Endothelial cell of umbilical vein (primary cell): ENCODE results near the gene CD300LF. TPM values are rescaled to one million over a fixed set of nuclear protein-coding genes. Genes with fewer than 3 reads are reported as not detected.

Source experiments
- BruUV-seq: library from RNA; stranded (reverse); fragments of 400-500 nt; replicated peaks from 2 replicates; lab custom pipeline; 2021; lab: Mats Ljungman, UMichigan
- CTCF ChIA-PET: fragments of 300-600, 350-600 bp; sonication (Branson Sonifier 250); formaldehyde crosslinking; loops from one replicate; lab custom pipeline; 2021; ENCODE audit warnings: antibody characterized with exemption, inconsistent platforms; lab: Charles Lee
- POLR2A ChIA-PET: fragments of 300-600, 350-600 bp; sonication (Branson Sonifier 250); formaldehyde crosslinking; loops from one replicate; lab custom pipeline; 2021; ENCODE audit warnings: antibody characterized with exemption, inconsistent platforms; lab: Charles Lee
- DNase-seq: peaks from one replicate; pipeline ENCODE4 v3.0.0-alpha.2; 2011; ENCODE audit warnings: low read depth, low spot score
- FAIRE-seq: peaks from 2 replicates; lab custom pipeline; 2011; peaks lifted over from hg19 to GRCh38; lab: Jason Lieb, UNC
- H2AFZ ChIP-seq: 2 replicates; pipeline ENCODE4 v1.6.0; 2012; ENCODE audit warnings: low read depth, low read length, control low read depth, inconsistent platforms
- H3K27ac ChIP-seq: 2 replicates; pipeline ENCODE4 v1.5.1; 2011; ENCODE audit warnings: low read depth, mild to moderate bottlenecking, control low read depth, low read length, moderate library complexity; ENCODE audit not compliant: insufficient read depth
- H3K27me3 ChIP-seq, 2 experiments: 2 replicates each; pipeline versions ENCODE4 v1.6.0 to v1.6.1; 2011; ENCODE audit warnings: low read length in 2 of 2, mixed read lengths in 1 of 2; ENCODE audit not compliant: control insufficient read depth in 2 of 2, insufficient read depth in 2 of 2
- H3K36me3 ChIP-seq, 2 experiments: 2 replicates in 1 of 2; 3 replicates in 1 of 2; pipeline ENCODE4 v1.5.1; 2011; ENCODE audit warnings: low read length in 2 of 2, mild to moderate bottlenecking in 1 of 2, moderate library complexity in 1 of 2; ENCODE audit not compliant: control insufficient read depth in 2 of 2, insufficient read depth in 2 of 2; ENCODE audit errors: extremely low read depth in 1 of 2
- H3K4me1 ChIP-seq: 3 replicates; pipeline ENCODE4 v1.5.1; 2011; ENCODE audit warnings: mild to moderate bottlenecking, low read length; ENCODE audit not compliant: control insufficient read depth, insufficient read depth; ENCODE audit errors: extremely low read depth
- H3K4me2 ChIP-seq: 2 replicates; pipeline ENCODE4 v1.6.1; 2011; ENCODE audit warnings: low read length, control low read depth, mixed read lengths; ENCODE audit not compliant: insufficient read depth
- H3K4me3 ChIP-seq, 3 experiments: fragments of 200-600 bp in 1 of 3; sonication (generic), shearing (Covaris generic) in 1 of 3; replicated peaks in 1 of 3; 2 replicates each; pipeline ENCODE4 v1.5.1; 2011 to 2016; ENCODE audit warnings: control low read depth in 3 of 3, low read length in 3 of 3, mild to moderate bottlenecking in 2 of 3, inconsistent platforms in 1 of 3, low read depth in 1 of 3, moderate library complexity in 1 of 3; ENCODE audit not compliant: insufficient read depth in 1 of 3
- H3K79me2 ChIP-seq: 2 replicates; pipeline ENCODE4 v1.6.0; 2012; ENCODE audit warnings: low read length, inconsistent platforms; ENCODE audit not compliant: control insufficient read depth, insufficient read depth
- H3K9ac ChIP-seq: replicated peaks from 2 replicates; pipeline ENCODE3; 2011; ENCODE audit warnings: low read length, control low read depth; ENCODE audit not compliant: insufficient read depth; ENCODE audit errors: extremely low read depth
- H3K9me1 ChIP-seq: replicated peaks from 3 replicates; pipeline ENCODE4 v1.6.0; 2011; ENCODE audit warnings: mild to moderate bottlenecking, low read length; ENCODE audit not compliant: control insufficient read depth, insufficient read depth; ENCODE audit errors: extremely low read depth
- H3K9me3 ChIP-seq: replicated peaks from 2 replicates; pipeline ENCODE4 v1.5.1; 2012; ENCODE audit warnings: low read length, inconsistent platforms; ENCODE audit not compliant: control insufficient read depth, insufficient read depth
- H4K20me1 ChIP-seq: replicated peaks from 2 replicates; pipeline ENCODE3; 2011; ENCODE audit warnings: mild to moderate bottlenecking, low read length; ENCODE audit not compliant: control insufficient read depth, insufficient read depth; ENCODE audit errors: extremely low read depth
- CTCF ChIP-seq, 2 donors: IDR thresholded peaks; 1 replicate in 1 of 2; 2 replicates in 1 of 2; pipeline ENCODE4 v1.5.1; 2011; ENCODE audit warnings: low read length in 2 of 2, mild to moderate bottlenecking in 2 of 2, moderate library complexity in 2 of 2, control low read depth in 1 of 2, inconsistent platforms in 1 of 2, low read depth in 1 of 2; ENCODE audit not compliant: insufficient read depth in 1 of 2; ENCODE audit errors: extremely low read depth in 1 of 2
- EZH2 ChIP-seq: IDR thresholded peaks from 2 replicates; pipeline ENCODE4 v1.6.1; 2012; ENCODE audit warnings: borderline replicate concordance, low read depth, mild to moderate bottlenecking, moderate library complexity, low read length, inconsistent platforms; ENCODE audit not compliant: severe bottlenecking
- FOS ChIP-seq: IDR thresholded peaks from 2 replicates; pipeline ENCODE4 v1.6.1; 2011; ENCODE audit warnings: mild to moderate bottlenecking, low read length, moderate library complexity, borderline replicate concordance; ENCODE audit not compliant: insufficient read depth
- GATA2 ChIP-seq: IDR thresholded peaks from 2 replicates; pipeline ENCODE4 v1.7.0; 2011; ENCODE audit warnings: low read depth, mild to moderate bottlenecking, moderate library complexity, mixed read lengths, low read length; ENCODE audit not compliant: insufficient read length, insufficient read depth
- JUN ChIP-seq: IDR thresholded peaks from 2 replicates; pipeline ENCODE4 v1.6.1; 2011; ENCODE audit warnings: borderline replicate concordance, low read depth; ENCODE audit not compliant: insufficient read length, insufficient read depth
- MAX ChIP-seq: IDR thresholded peaks from 2 replicates; pipeline ENCODE4 v1.6.1; 2011; ENCODE audit not compliant: insufficient read depth, insufficient read length
- MYC ChIP-seq: IDR thresholded peaks from one replicate; pipeline ENCODE4 v1.6.1; 2011; ENCODE audit warnings: mild to moderate bottlenecking, low read depth, low read length
- POLR2A ChIP-seq: IDR thresholded peaks from 2 replicates; pipeline ENCODE4 v1.6.1; 2012; ENCODE audit warnings: low read depth, mild to moderate bottlenecking, control low read depth, low read length
- POLR2AphosphoS5 ChIP-seq: IDR thresholded peaks from 2 replicates; pipeline ENCODE4 v1.6.1; 2012; ENCODE audit warnings: low read depth, mild to moderate bottlenecking, control low read depth, low read length, moderate library complexity; ENCODE audit not compliant: insufficient read depth
- dilution Hi-C: fragments of 300-500 bp; cut with MboI; formaldehyde crosslinking; loops from one replicate; pipeline ENCODE4 v1.15.0; 2019; ENCODE audit warnings: low sequenced_read_pairs; ENCODE audit not compliant: extremely low pct_ligation_motif_present
- intact Hi-C: fragments of 100-400 bp; cut with micrococcal nuclease; formaldehyde crosslinking; loops from one replicate; pipeline ENCODE4 v1.10.0; 2022
- polyA plus RNA-seq, 4 experiments: library from polyadenylated mRNA; depleted of rRNA in 3 of 4; stranded (reverse) in 3 of 4; unstranded in 1 of 4; fragments of >200 nt; gene quantifications; 2 replicates each; pipeline versions ENCODE4 v1.2.1 to v1.2.3, GENCODE V29; 2011 to 2012; ENCODE audit warnings: missing spikeins in 1 of 4
- total RNA-seq: library from RNA; stranded (reverse); gene quantifications from 2 replicates; pipeline ENCODE4 v1.2.3, GENCODE V29; 2021

Gene CD300LF
- total and polyA plus RNA-seq, 2 donors (not counting 3 experiments of a cell fraction or from before 2014, with no cell fraction given): not detected

GRCh38 chr17:74702116-74702871 is 10.4 kb downstream of the CD300LF start:
- H3K36me3 ChIP-seq: no peaks in the 10 kb centered on the region
- H3K9me3 ChIP-seq: no peaks in the 10 kb centered on the region
- H3K4me1 ChIP-seq: no peaks in the 10 kb centered on the region
- no peak overlapping the region for H3K27ac ChIP-seq
- H3K4me3 ChIP-seq: no peak overlapping the region
- TF ChIP-seq EZH2 (no peak), POLR2AphosphoS5 (no peak), MYC (no peak), JUN (no peak), POLR2A (no peak), GATA2 (no peak), CTCF (IDR thresholded peaks at IDR 0.05; ENCODE audit: extremely low read depth in 1 of 2, insufficient read depth in 1 of 2, low read depth in 1 of 2, low read length in 2 of 2) (no peak), FOS (no peak), MAX (no peak)
- H3K4me2 ChIP-seq: no peak overlapping the region
- no peak for DNase-seq
- H3K9ac ChIP-seq: no peak overlapping the region
- ChIA-PET POLR2A (no interaction called here), CTCF (interaction anchor here (1.6 kb wide), 1 partner anchor 34 kb away, joined by 3 read pairs; no protein-coding TSS in a partner anchor)
- intact Hi-C loops (no loop called here), dilution Hi-C loops (no loop called here)
- no peak overlapping the region for H2AFZ ChIP-seq
- H3K27me3 ChIP-seq: no peaks in the 10 kb centered on the region
- no peaks in the 10 kb centered on the region for H3K79me2 ChIP-seq
- no peaks in the 10 kb centered on the region for H4K20me1 ChIP-seq
- BruUV-seq: no TSS peak
- no peaks in the 10 kb centered on the region for H3K9me1 ChIP-seq
- no peak for FAIRE-seq
